ENCODE data around the gene ENOX2.

ENOX2 gene

DNA sequence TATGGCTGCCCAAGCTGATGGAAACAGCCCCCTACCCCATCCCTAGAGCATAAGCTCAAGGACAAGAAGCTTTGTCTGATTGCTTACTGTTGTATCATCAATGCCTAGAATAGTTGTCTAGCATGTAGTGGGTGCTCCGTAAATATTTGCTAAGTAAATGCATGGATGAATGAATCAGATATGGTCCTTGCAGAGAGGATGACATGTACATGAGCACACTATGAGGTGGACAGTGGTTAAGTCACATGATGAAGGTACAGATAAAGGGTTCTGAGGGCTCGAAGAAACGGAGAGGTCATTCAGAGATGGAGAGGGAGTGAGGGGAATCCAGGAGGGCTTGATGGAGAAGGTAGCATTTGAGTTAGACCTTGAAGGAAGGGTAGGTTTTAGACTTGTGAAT, 287.1 kb downstream of the ENOX2 start:
- DNase-seq: no peak

DNA sequence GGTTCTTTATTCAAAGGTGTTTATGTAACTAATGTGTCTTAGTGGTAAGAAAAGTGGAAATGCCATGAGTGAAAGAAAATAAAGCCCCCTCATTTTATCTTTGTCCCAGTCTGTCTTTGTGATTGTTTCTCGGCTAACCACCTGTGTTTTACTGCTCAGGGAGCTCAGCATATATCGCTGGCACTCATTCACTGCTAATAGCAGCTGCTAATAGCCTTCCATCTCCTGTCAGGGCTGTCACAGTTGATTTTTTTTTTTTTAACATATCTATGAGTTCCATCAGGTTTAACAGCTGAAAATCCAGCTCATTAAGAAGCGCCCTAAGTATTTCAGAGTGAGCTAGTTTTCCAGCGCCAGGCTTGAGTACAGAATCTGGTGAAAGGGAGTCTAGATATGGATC, 295.6 kb downstream of the ENOX2 start:
- no peak for DNase-seq

DNA sequence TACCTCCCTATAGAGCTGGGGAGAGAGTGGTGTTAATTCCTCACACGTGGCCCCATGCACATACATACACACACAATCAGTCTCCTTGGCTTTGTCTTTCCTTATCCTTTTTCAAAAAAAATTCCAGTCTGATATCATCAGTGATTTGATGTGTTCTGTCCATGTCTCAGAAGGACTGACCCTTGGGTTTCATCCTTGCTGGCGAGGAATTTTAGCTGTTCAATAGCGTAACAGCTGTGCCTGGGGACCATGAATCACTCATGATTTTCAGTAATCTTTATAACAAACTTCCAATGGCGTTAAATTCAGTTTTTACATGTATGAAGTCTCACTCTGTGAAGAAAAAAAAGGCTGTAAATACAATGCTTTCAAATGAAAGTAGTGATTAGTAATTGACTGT, 296.6 kb downstream of the ENOX2 start:
- DNase-seq: no peak

DNA sequence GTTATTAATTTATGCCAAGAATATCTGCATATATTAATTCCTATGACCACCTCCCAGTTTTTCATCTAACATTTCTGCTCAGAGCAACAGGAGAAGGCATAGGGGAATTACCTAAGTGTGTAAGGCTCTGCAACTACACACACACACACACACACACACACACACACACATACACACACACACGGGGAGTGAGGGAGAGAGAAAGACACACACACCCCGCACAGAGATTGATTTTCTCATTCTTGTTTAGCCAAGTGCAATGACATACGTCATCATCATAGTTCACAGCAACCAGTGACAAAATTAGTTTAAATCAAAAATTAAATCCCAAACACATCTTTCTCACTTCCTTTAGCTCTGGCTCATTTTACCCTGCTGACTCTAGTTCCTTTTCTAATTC, 298.1 kb downstream of the ENOX2 start:
- DNase-seq: no peak

DNA sequence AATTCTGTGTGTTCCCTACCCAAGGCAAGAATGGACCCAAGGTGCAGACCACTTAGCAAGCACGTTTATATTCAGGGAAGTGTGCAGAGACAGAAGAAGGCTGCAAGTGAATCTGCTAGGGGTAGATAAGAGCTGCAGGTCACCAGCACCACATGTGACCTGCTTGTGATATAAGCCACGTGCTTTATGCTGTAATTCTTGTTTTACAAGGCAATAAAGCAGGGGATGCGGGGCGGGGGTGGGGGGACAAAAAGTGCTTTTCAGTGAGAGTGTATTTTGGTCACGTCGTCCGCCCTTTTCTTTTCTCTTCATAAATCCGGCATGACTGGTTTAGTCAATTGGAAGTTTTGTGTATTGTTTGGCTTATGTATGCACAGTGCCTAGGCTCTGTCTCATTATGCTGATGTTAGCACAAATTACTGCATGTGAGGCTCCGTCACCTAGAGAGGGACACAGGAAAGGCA, 308.5 kb downstream of the ENOX2 start:
- DNase-seq: no peak

DNA sequence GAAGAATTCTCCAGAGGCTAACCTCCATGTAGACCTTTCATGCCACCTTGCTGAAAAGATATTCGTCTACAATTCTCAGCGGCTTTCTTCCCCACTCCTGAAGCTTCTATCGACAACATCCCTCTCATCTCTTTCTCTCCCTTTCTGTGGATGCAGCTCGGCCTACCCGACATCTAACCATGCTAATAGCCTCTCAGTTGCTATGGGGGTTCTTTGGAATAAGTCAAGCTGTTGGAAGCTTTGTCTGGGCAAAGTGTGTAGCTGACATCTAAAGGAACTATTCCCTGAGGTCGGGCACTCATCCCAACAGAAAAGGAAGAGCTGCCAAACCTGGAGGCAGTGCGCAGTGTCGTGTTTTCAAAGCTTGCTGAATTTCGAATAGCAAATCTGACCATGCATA, 309.1 kb downstream of the ENOX2 start:
- no peak for DNase-seq

DNA sequence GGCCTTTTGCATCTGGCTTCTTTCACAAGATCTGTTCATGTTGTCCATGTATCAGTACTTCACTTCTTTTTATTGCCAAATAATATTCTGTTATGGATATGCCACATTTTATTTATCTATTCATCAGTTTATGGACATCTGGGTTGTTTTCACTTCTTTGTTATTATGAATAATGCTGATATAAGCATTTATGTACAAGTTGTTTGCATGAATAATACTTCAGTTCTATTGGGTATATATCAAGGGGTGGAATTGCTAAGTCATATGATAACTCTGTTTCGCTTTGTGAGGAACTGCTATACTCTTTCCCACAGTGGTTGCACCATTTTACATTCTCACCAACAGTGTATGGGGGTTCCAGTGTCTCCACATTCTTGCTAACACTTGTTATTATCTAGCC, 310.8 kb downstream of the ENOX2 start:
- no peak for DNase-seq

DNA sequence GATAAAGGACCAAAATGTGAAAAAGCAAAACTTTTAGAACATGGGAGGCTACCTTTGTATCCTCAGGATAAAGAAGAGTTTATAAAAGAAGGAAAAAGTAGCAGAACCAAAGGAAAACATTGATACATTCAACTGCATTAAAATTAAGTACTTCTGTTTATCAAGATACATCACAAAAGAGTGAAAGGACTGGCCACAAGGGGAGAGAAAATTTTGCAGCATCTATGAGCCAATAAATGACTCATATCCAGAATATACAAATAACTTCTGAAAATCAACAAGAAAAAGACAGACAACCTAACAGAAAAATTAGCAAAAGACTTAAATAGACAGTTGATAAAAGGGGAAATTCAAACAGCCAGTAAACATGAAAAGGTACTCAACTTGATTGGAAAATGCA, 324.1 kb downstream of the ENOX2 start:
- DNase-seq: no peak

DNA sequence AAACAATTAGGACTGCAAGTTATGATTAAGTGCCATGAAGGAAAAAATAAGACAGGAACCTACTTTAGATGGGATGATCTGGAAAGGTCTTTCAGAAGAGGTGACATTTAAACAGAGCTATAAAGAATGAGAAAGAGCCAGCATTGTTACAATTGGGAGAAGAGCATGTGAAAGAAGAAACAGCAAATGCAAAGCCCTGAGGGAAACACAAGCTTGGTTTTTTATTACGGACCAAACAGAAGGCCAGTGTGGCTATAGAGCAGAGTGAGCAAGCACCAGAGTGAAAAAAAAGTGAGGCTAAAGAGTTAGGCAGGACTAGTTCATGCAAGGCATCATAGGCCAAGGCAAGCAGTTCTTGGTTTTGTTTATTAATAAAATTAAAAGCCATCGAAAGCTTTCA, 325.6 kb downstream of the ENOX2 start:
- DNase-seq: no peak

DNA sequence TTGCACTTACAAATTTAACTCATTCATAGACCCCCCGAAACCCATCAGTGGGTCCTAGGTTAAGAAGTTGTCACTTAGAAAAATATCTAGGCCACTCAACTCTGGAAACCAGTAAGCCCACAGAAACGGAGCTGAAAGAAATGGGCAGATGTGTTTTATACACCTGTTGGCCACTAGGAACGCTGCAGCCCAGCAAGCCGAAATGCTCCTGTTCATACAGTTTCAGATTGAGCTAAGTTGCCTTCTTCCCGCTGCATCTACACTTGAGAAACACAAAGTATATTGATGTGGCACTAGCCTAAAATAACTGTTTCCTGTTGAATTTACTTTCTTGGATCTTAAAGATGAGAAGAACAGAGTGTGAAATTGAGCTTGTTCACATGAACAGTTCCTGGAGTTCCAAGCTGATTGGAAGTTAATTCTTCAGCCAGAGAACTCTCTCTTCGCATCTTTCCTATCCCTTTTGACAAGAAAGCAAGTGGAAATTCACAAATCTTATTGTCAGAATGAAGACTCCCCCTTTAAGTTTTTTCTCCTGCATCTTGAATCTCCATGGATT, 327.1 kb downstream of the ENOX2 start:
- DNase-seq: peak; percentile 17
